ENCODE results near the gene C14orf93.
"Not testable (repeated sequence)": the region's sequence is repeated elsewhere in the genome, so short reads cannot be mapped to it uniquely, and the experiment has no call there.

C14orf93 gene

DNA sequence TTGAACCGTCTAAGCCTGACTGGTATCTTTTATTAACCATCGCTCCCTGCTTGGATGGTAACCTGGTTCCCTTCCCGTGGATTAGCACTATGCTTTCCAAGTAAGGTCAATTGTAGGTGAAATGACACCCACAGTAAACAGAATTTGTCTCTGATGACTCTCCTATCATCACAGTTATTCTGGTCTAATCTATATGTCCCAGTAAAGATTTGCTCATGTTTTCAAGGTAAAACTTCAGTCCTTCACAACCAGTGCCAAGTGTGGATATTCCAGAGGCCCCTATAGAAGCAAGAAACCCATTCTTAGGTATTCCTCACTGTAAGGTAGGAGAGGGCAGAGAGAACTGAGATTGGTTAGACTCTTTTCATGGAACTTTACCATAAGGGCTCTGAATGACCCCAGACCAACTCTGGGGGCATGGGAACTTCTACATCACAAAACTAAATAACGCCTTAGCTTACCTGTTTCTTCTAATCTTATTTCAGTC is 43.1 kb downstream of the C14orf93 start:
- no peak for DNase-seq

DNA sequence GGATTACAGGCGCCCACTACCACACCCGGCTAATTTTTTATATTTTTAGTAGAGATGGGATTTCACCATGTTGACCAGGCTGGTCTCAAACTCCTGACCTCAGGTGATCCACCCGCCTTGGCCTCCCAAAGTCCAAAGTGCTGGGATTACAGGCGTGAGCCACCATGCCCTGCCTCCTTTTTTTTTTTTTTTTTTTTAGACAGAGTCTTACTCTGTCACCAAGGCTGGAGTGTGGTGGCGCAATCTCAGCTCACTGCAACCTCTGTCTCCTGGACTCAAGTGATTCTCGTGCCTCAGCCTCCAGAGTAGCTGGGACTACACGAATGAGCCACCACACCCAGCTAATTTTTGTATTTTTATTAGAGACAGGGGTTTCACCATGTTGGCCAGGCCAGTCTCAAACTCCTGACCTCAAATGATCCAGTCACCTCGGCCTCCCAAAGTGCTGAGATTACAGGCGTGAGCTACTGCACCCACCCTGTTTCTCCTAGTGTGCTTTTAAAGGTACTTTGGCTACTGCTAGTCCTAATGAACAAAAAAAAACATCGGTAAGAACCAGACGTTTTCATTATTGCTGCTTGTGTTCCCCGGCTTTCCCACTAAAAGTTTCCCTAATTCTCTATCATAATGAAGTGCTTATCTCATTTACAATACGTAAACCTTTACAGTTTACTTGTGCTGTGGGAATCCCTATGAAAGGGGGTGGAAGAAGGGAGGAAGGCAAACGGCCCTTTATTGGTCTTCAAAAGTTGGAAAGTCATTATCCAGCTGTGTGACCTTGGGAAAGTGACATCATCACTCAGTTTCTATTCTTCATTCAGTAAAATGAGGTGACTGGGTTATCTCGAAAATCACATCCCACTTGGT is 43.8 kb downstream of the C14orf93 start:
- not testable (repeated sequence) for DNase-seq

DNA sequence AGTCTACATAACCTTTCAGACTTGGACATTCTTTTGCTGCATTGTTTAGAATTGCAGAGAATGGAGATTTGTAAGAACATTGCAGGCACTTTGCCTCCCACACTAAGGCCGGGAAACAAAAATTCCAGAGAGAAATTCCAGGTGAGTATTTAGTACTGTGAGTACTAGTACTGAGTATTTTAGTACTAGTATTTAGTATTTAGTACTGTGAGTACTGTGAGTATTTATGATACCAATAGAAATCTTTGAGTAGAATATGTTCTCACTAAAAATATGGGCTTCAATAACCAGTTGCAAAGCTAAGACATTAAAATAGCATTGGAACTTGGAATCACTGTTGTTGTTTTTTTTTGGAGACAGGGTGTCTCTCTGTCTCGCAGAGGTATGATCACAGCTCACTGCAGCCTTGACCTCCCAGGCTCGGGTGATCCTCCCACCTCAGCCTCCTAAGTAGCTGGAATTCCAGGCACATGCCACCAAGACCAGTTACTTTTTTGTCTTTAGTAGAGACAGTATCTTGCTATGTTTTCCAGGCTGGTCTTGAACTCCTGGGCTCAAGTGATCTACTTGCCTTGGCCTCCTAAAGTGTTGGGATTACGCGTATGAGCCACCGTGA is 47.8 kb downstream of the C14orf93 start:
- DNase-seq = no peak

DNA sequence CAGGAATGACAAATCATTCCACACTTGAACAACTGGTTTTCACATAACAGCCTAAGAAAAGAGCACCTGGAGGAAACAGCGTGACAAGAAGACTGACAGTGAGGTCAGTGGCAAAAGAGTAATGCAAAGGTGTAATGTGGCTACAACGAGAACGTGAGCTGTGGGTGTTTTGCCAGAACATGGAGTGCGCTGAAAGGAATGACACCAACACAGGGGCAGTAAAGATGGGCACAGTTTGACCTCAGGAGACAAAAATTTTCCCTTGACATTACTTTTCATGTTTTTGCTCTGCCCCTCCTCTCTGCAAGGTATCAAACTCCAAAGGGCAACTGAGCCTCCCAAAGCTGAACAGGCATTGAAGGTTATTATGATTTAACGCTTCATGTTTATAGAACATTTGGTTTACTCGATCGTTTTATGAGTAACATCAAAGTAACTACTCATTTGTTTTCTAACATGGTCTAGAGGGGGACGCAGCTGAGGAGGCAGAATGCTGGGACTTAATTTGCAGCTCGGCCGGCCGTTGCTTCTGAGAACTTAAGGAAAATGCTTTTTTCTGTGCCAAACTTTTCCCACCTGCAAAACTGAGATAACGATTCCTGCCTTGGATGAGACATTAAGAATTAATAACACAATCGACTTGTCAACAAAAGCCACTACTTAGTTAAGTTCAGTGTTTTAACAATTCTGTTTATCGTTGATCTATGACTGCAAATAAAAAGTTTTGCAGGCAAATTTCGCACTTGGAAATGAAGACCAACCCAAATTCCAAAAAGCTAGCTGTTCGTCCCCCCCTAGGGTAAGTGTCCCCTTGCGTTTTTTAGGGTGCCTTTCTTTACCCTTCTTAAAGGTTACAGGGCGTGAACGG is 54.0 kb downstream of the C14orf93 start:
- DNase-seq = no peak

DNA sequence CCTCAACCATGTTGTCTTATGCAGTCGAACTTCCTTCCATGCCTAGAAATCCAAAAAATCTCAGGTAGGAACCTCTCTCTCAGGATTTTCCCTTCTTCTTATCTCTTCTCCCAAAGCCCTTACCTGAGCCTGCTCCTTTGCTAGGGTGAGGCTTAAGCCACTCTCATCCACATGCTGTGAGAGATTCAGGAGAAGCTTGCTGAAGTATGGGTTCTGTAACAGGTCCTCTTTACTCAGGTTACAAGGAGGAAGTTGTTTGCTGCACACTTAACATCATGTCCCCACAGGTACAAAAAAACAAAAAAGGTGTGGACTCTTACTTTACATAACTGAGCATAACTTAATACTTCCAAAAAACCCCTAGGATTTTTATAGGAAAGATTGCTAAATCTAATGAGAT is 57.5 kb downstream of the C14orf93 start:
- no peak for DNase-seq

DNA sequence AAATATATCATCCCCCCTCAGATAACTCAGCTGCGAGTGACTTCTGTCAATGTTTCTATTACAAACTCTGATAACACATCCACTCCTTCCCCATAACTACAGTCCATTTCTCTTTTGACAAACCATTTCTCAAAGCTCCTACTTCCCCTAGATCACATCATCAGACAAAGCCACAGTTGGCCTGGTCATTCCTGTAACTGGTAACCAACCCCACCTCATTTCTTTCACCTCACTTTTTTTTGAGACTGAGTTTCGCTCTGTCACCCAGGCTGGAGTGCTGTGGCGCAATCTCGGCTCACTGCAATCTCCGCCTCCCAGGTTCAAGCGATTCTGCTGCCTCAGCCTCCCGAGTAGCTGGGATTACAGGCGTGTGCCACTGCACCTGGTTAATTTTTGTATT is 58.1 kb downstream of the C14orf93 start:
- not testable (repeated sequence) for DNase-seq

DNA sequence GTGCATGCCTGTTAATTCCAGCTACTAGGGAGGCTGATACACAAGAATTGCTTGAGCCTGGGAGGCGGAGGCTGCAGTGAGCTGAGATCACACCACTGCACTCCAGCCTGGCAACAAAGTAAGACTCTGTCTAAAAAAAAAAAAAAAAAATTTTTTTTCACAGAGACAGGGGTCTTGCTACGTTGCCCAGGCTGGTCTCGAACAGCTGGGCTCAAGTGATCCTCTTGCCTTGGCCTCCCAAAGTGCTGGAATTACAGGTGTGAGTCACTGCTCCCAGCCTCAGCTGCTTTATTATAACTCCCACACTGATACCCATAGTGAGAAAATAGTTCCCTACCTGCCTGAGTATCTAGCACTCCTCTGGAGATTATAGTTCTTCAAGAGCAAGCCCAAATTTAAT is 64.3 kb downstream of the C14orf93 start:
- no peak for DNase-seq

DNA sequence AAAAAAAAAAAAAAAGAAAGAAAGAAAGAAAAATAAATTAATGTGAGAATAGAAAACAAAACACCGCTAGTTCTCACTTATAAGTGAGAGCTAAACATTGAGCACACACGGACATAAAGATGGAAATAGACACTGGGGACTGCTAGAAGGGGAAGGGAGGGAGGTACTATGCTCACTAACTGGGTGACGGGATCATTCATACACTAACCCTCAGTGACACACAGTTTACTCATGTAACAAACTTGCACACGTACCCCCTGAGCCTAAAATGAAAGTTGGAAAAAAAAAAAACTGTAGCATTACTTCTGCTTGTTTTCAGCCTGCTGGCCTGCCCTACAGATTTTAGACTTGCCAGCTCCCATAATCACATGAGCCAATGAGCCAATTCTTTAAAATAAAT is 70.3 kb downstream of the C14orf93 start:
- DNase-seq = no peak

All from NCI-H524 treated with DMSO at 0.1 percent for 48 hours (cell line).